Measurements from ENCODE around the gene CORT. TPM values are rescaled to one million over a fixed set of nuclear protein-coding genes. Genes with fewer than 3 reads are reported as not detected.
"Not testable (repeated sequence)": the region's sequence is repeated elsewhere in the genome, so short reads cannot be mapped to it uniquely, and the experiment has no call there.

Gene CORT
- total and polyA plus RNA-seq, 10 of the 15 experiments (the other 5 are each of a cell fraction or from before 2014, with no cell fraction given): 0.09 to 0.49 (median 0.23) TPM; not detected in 1

DNA sequence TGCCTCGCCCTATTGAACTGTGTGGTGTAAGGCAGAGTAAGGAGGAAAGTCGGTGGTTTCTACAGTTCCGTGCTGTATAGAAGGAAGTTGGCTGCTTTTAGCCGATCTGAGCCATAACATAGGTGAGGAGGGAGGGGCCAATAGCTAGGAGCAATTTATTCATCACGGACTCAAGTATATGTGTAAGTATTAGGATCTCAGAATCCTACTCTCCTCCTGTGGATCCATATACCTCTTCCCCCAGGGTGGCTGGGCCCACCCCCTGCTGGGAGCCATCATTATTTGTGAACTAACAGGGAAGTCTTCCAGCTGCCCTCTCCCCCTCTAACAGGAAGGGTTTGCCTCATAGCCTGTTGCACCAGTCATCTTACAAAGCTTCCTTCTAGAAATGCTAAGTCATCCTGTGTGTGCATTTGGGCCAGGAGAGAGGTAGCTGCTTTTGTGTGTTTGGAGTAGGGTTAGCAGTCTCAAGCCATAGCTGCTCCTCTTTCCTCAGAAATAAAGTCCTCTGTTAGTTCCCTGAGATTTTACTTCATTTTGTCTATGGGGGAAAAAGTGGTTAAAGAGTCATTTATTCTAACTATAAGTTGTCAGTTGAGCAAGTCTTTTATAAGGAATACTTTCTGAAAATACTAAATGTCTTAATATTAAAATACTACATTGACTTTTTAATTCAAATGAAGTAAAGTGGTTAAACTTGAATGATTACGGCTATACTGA is 34.5 kb upstream of the CORT start:
- intact Hi-C loops (cut with micrococcal nuclease; ENCODE audit: unreplicated experiment): no loop called here
- ChIA-PET CTCF (interaction anchor here (0.6 to 1.6 kb wide), 2 partner anchors 15 to 69 kb away, joined by 4 to 5 read pairs; no protein-coding TSS in a partner anchor), SMC1A (ENCODE audit: uncharacterized antibody, unreplicated experiment) (no interaction called here), POLR2A (interaction anchor here (0.6 kb wide), 1 partner anchor 404 kb away, joined by 5 read pairs; no protein-coding TSS in a partner anchor), RAD21 (ENCODE audit: unreplicated experiment) (interaction anchor here (1.7 kb wide), 1 partner anchor 205 kb away, joined by 3 read pairs; the partner anchor contains the start of gene KIF1B)
- no peak for FAIRE-seq
- ATAC-seq: no peak
- TF ChIP-seq NR2C2 (IDR thresholded peaks at IDR 0.05; ENCODE audit: borderline replicate concordance, control insufficient read depth, insufficient read length, low read depth) (no peak), REST (IDR thresholded peaks at IDR 0.05; ENCODE audit: low read depth, low read length) (no peak), YY1 (IDR thresholded peaks at IDR 0.05; ENCODE audit: low read depth, low read length) (no peak), JUNB (IDR thresholded peaks at IDR 0.05) (no peak), NFIC (IDR thresholded peaks at IDR 0.05; ENCODE audit: low read depth, low read length) (no peak), CREM (IDR thresholded peaks at IDR 0.05; ENCODE audit: low read depth) (no peak)
- Histone ChIP-seq H4K20me1 (ENCODE audit: control insufficient read depth, insufficient read depth) (no peaks in the 10 kb centered on the region), H3K27me3 (replicated peaks in 1 of 2; ENCODE audit: control insufficient read depth in 2 of 2, insufficient read depth in 2 of 2, low read length in 1 of 2) (no peaks in the 10 kb centered on the region), H3K4me2 (ENCODE audit: control insufficient read depth, insufficient read depth) (no peak overlapping the region), H2AFZ (ENCODE audit: control insufficient read depth, low read depth, low read length) (no peak overlapping the region), H3K4me3 (no peak overlapping the region), H3K9ac (ENCODE audit: control insufficient read depth, insufficient read depth, low read length) (no peak overlapping the region), H3K4me1 (ENCODE audit: control insufficient read depth, insufficient read depth, low read length) (no peaks in the 10 kb centered on the region), H3K27ac (ENCODE audit: control insufficient read depth, insufficient read depth) (no peak overlapping the region), H3K9me3 (replicated peaks; ENCODE audit: control insufficient read depth, insufficient read depth, low read length) (no peaks in the 10 kb centered on the region), H3K79me2 (ENCODE audit: control insufficient read depth, insufficient read depth, low read length) (no peaks in the 10 kb centered on the region), H3K36me3 (ENCODE audit: control insufficient read depth in 2 of 2, insufficient read depth in 2 of 2, low read length in 1 of 2) (peaks cover 21 to 37% of the 10 kb centered on the region in 2 experiments)
- DNase-seq (ENCODE audit: low read depth, low spot score): no peak
- no TSS peak for BruUV-seq (replicated peaks)
- WGBS (ENCODE audit: insufficient coverage, insufficient replicate concordance, low lambda C conversion rate, missing lambda C conversion rate): 64% methylated on average over 6 of the region's 6 CpGs
- in situ Hi-C loops (cut with MboI): no loop called here

GRCh38 chr1:10415967-10416366 is 33.9 kb upstream of the CORT start:
- H3K79me2 ChIP-seq (ENCODE audit: control insufficient read depth, insufficient read depth, low read length); DNase-seq (ENCODE audit: low read depth, low spot score); ATAC-seq; H3K4me1 ChIP-seq (ENCODE audit: control insufficient read depth, insufficient read depth, low read length); in situ Hi-C loops (cut with MboI); H3K27ac ChIP-seq (ENCODE audit: control insufficient read depth, insufficient read depth); intact Hi-C loops (cut with micrococcal nuclease; ENCODE audit: unreplicated experiment); H3K27me3 ChIP-seq (replicated peaks in 1 of 2; ENCODE audit: control insufficient read depth in 2 of 2, insufficient read depth in 2 of 2, low read length in 1 of 2); H3K9me3 ChIP-seq (replicated peaks; ENCODE audit: control insufficient read depth, insufficient read depth, low read length); H3K9ac ChIP-seq (ENCODE audit: control insufficient read depth, insufficient read depth, low read length); H4K20me1 ChIP-seq (ENCODE audit: control insufficient read depth, insufficient read depth); H3K4me3 ChIP-seq; SMC1A ChIA-PET (ENCODE audit: uncharacterized antibody, unreplicated experiment); FAIRE-seq; H3K4me2 ChIP-seq (ENCODE audit: control insufficient read depth, insufficient read depth); BruUV-seq (replicated peaks); H2AFZ ChIP-seq (ENCODE audit: control insufficient read depth, low read depth, low read length): not testable (repeated sequence)
- WGBS (ENCODE audit: insufficient coverage, insufficient replicate concordance, low lambda C conversion rate, missing lambda C conversion rate): 100% methylated on average over 1 of the region's 1 CpG
- CTCF ChIA-PET: interaction anchor here (1.6 kb wide), 1 partner anchor 15 kb away, joined by 4 read pairs; no protein-coding TSS in a partner anchor
- POLR2A ChIA-PET: interaction anchor here (0.6 kb wide), 1 partner anchor 404 kb away, joined by 5 read pairs; no protein-coding TSS in a partner anchor
- H3K36me3 ChIP-seq (ENCODE audit: control insufficient read depth in 2 of 2, insufficient read depth in 2 of 2, low read length in 1 of 2): peaks cover 22 to 39% of the 10 kb centered on the region in 2 experiments
- RAD21 ChIA-PET (ENCODE audit: unreplicated experiment): interaction anchor here (1.7 kb wide), 1 partner anchor 206 kb away, joined by 3 read pairs; the partner anchor contains the start of gene KIF1B
